Measurements from ENCODE around the gene TGFBR2.

TGFBR2 gene

GRCh38 chr3:30700702-30701321 is 94.4 kb downstream of the TGFBR2 start:
- H3K4me3 ChIP-seq (replicated peaks; ENCODE audit: low read depth, low read length), result no peak overlapping the region
- TF ChIP-seq, protein P1, sequence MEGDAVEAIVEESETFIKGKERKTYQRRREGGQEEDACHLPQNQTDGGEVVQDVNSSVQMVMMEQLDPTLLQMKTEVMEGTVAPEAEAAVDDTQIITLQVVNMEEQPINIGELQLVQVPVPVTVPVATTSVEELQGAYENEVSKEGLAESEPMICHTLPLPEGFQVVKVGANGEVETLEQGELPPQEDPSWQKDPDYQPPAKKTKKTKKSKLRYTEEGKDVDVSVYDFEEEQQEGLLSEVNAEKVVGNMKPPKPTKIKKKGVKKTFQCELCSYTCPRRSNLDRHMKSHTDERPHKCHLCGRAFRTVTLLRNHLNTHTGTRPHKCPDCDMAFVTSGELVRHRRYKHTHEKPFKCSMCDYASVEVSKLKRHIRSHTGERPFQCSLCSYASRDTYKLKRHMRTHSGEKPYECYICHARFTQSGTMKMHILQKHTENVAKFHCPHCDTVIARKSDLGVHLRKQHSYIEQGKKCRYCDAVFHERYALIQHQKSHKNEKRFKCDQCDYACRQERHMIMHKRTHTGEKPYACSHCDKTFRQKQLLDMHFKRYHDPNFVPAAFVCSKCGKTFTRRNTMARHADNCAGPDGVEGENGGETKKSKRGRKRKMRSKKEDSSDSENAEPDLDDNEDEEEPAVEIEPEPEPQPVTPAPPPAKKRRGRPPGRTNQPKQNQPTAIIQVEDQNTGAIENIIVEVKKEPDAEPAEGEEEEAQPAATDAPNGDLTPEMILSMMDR (IDR thresholded peaks at IDR 0.05; ENCODE audit: low read depth, low read length, missing control alignments), result no peak
- DNase-seq (ENCODE audit: extremely low read depth, low read depth), result no peak

DNA sequence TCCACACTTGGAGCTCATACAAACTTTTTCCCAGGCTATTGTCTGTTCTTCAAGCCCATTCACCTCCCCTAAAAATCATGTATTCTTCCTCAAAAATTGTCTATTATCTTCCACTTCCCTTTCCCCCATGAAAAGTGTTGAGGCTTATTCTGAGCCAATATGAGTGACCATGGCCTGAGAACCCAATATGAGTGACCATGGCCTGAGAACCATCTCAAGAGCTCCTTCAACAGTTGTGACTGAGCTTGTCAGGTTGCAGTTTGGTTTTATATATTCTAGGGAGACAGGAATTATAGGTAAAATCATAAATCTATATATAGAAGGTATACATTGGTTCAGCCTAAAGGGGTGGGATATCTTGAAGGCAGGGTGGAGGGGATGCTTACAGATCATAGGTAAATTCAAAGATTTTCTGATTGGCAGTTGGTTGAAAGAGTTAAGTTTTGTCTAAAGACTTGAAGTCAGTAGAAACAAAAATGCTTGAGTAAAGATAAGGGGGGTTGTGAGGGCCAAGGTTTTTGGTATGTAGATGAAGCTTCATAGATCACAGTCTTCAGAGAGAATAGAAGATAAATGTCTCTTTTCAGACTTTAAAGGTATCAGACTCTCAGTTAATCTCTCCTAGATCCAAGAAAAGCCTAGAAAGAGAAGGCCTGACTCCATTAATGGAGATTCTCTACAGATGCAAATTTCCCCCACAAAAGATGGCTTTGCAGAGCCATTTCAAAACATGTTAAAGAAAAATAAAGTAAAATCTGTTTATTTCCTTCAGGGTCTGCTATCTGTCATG is 95.8 kb downstream of the TGFBR2 start:
- H3K4me3 ChIP-seq (replicated peaks; ENCODE audit: low read depth, low read length), result no peak overlapping the region
- DNase-seq (ENCODE audit: extremely low read depth, low read depth), result no peak
- TF ChIP-seq, protein P1 (IDR thresholded peaks at IDR 0.05; ENCODE audit: low read depth, low read length, missing control alignments), result no peak

DNA sequence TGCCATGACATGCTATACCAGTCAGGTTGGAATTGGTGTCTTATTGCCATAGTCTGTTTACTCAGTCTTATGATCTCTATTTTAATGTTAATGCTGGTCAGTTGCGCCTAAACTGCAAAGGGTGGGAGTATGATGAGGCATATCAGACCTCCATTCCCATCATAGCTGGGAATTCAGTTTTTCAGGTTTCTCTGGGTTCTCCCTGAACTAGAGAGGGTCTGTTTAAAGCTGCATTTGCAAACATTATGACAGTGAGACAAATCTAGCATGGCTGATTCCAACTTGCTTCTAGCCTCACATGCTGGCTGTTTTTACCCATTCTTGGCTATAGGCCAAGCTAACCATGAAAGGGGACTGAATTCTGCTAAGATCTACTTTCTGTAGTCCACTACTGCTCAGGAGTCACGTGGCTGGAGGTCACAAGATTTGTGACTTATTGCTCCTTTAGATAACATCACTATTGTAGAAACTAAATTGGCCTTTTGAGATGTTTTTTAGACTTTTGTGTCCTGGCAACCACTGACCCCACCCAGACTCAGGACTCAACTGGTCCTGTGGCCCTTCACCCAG is 96.5 kb downstream of the TGFBR2 start:
- TF ChIP-seq, protein P1 (IDR thresholded peaks at IDR 0.05; ENCODE audit: low read depth, low read length, missing control alignments), result no peak
- DNase-seq (ENCODE audit: extremely low read depth, low read depth), result no peak
- no peak overlapping the region for H3K4me3 ChIP-seq (replicated peaks; ENCODE audit: low read depth, low read length)

DNA sequence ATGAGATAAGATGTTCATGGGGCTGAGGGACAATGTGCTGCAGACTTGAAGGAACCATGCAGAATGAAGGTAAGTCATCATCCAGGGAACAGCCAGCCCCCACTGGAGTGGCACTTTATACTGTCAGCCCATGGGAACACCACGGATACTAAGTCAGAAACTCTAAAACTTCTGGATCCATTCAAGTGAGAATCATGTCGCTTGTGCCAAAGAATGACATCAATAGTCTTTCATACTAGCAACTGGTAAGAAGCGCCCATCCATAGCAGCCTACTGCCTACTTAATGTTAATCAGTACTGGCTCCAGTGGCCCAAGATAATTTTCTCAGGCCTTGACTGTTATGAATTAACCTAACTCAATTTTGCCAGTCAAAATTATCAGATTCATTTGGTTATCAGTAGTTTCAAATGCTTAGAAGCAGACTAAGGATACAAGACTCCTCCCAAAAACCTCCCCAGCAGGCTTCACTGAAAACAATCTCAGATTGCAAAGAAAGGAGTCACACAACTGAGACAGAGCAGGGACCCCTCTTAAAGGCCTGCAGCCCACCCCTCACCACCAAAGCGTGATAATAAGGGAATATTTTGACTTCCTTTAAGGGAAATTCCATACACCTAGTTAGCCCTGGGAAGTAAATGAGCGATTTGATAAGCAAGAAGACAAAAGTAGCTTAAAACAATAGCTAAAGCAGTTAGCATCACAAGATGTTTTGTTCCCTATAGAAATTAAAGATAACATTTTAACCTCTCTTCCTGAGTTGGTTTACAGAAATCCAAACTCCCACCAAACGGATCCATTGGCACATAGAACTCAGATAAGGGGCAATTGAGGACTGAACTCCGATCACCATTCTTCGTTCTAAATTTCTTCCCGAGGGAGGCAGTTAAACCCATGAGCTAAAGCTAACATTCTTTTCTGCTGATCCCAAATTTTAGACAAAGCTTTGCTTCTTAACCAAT is 98.8 kb downstream of the TGFBR2 start:
- TF ChIP-seq, protein P1 (IDR thresholded peaks at IDR 0.05; ENCODE audit: low read depth, low read length, missing control alignments), result no peak
- no peak for DNase-seq (ENCODE audit: extremely low read depth, low read depth)
- H3K4me3 ChIP-seq (replicated peaks; ENCODE audit: low read depth, low read length), result no peak overlapping the region

DNA sequence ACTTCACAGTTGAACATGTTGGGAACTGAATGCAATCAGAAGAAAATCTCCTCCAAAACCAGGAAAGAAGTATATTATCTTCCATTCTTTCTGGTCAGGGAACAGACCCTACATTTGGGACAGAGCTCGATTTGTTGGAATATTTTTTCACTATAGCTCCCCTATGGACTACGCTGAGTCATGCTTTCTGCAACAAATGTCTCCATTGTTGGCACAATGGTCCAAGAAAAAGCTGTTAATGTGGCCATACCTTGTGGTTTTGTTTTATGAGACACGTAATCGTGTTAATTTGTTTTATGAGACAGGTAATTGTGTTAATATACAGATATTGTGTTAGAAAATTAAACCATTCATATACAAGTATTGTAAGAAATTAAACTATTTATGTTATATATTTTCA is 101.4 kb downstream of the TGFBR2 start:
- TF ChIP-seq, protein P1 (IDR thresholded peaks at IDR 0.05; ENCODE audit: low read depth, low read length, missing control alignments), result no peak
- no peak overlapping the region for H3K4me3 ChIP-seq (replicated peaks; ENCODE audit: low read depth, low read length)
- no peak for DNase-seq (ENCODE audit: extremely low read depth, low read depth)

DNA sequence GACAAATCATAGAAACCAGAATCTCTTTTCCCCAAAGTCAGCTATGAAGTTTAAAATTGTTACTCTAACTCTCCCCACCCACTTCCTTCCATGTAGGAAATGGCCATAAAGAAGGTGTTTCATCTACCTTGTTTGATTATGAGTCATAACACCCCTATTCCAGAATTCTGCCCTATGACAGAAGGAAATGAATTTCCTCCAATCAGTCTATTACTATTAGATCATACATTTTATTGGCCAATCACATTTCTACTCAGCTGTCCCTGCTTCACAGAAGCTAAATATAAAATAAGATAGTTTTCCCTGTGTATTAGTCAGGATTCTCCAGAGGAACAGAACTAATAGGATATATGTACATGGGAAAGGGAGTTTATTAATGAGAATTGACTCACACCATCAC is 102.1 kb downstream of the TGFBR2 start:
- H3K4me3 ChIP-seq (replicated peaks; ENCODE audit: low read depth, low read length), result no peak overlapping the region
- DNase-seq (ENCODE audit: extremely low read depth, low read depth), result no peak

More for the DNA sequence above, 102.1 kb downstream of the TGFBR2 start:
- TF ChIP-seq, protein P1 (IDR thresholded peaks at IDR 0.05; ENCODE audit: low read depth, low read length, missing control alignments), result no peak
